Stimulated activated CD4-positive, alpha-beta T cell treated with anti-CD3 and anti-CD28 coated beads, Interleukin-12 subunit alpha, Interleukin-12 subunit beta, amount 100 ng/mL, for 48 hours (primary cell): Measurements from ENCODE around the gene TXNDC11.

Experiments
- DNase-seq, 3 donors: peaks; one replicate each; pipeline ENCODE4 v3.0.0-alpha.2; 2020; ENCODE audit warnings: low read depth in 2 of 3, low spot score in 1 of 3

TXNDC11 gene

DNA sequence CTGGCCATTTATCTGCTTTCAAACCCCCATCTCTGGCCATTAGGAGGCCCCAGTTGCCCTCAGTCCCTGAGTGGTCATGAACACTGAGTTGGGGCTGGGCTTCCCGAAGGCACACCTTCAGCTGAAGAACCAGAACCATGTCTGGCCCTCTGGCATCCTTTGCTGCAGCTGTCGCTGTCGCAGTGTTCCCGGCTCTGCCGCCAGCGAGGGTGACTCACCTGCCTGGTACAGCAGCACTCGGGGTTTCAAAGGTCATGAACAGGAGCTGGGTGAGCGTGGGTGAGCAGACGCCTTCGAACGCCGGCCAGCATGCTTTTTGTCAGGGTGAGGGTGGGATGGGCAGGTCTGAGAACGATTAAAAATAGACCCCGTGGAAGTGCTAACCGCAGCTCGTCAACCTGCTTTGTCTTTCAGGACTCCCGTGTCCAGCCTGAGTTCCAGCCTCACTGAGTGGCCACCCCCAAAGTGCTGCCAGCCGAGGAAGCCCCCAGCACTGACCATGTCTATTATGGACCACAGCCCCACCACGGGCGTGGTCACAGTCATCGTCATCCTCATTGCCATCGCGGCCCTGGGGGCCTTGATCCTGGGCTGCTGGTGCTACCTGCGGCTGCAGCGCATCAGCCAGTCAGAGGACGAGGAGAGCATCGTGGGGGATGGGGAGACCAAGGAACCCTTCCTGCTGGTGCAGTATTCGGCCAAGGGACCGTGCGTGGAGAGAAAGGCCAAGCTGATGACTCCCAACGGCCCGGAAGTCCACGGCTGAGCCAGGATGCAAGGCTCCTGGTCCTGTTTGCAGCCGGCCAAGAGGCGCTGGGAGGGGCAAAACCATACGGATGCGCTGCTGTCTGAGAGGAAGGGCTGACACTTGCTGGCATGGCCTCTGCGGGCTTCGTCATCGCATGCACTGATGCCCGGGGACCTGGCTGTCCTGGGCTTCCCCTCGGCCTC is 66.8 kb downstream of the TXNDC11 start:
- DNase-seq: no peak

- DNase-seq: no peak
These were observed 67.7 kb downstream of the TXNDC11 start for GRCh38 chr16:11674818-11675560.

- no peak for DNase-seq
These were observed 68.4 kb downstream of the TXNDC11 start for GRCh38 chr16:11674001-11674817.

DNA sequence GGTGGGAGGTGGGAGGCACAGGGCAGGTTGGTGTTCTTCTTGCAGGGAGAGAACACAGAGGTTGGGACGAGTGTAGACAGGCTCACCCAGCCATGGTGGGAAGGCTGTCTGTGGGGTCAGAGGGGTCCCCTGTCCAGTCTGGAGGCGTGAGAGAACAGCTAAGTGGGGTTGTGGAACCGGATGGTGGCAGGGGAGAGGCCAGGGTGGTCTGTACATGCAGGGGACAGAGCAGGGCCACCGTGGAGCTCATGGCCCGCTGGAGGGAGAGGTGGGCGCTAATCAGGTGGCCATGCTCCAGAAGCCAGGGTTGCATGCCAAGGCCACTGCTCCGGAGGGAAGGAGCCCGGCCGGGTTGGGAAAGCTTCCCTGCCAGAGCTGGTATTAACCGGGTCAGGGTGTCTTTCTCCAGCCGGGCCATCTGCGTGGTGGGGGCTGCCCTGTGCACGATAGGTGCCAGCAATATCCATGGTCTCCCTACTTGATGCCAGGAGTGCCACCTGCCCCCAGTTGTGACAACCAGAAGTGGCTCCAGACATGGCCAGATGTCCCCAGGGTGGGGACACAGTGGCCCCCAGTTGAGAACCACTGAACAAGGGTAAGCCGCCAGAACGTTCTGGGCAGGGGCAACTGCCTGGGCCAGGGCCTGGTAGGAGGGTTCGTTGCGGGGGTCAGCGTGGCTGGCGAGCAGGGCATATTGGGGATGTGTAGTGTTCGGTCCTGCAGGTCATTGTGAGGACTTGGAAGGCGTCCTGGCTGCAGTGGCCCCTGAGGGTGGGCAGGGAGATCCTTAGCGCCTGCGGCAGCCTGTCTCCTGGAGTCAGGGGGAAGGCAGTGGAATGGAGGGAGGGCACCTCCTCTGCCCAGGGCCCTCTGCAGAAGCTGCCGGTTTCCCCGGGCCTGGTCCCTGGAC is 69.3 kb downstream of the TXNDC11 start:
- no peak for DNase-seq

DNA sequence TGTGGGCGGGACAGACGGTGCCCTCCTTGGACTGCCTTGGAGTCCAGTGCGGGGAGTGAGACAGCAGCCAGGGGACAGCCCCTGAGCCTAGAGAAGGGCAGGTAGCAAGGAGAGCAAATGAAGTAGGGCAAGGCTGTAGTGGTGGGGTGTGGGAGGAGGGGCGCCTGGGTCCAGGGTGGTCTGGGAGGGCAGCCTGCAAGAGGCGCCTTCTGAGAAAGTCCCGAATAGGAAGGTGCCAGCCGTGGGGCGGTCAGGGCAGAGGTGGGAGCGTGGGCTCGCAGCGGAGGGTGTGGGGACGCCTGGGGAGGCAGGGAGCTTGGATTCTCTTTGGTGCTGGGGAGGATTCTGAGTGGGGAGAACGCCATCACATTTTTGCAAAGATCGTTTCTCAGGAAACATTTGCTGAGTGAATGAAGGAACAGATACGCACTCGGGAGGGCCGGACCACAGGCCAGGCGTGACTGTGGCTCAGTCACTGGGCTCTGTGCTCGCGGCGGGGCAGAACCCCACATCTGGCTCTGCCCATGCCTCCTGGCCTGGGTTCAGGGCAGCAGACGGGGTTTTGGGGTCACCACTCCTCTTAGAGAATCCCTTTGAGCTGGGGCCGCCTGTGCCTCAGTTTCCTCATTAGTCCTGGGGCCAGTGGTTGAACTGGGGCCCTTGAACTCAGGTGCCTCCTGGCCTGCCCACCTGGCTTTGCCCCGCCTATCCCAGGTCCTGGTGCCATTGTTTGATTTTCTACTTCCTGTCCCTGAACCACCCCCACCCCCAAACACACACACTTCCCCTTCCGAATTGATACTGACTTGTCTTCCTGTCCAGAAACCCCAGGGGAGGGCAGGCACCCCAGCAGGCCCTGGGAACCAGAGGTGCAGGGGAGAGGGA is 70.2 kb downstream of the TXNDC11 start:
- DNase-seq: no peak

GRCh38 chr16:11671676-11672075 is 71.0 kb downstream of the TXNDC11 start:
- no peak for DNase-seq

- no peak for DNase-seq
These were observed 71.4 kb downstream of the TXNDC11 start for GRCh38 chr16:11671271-11671670.

DNA sequence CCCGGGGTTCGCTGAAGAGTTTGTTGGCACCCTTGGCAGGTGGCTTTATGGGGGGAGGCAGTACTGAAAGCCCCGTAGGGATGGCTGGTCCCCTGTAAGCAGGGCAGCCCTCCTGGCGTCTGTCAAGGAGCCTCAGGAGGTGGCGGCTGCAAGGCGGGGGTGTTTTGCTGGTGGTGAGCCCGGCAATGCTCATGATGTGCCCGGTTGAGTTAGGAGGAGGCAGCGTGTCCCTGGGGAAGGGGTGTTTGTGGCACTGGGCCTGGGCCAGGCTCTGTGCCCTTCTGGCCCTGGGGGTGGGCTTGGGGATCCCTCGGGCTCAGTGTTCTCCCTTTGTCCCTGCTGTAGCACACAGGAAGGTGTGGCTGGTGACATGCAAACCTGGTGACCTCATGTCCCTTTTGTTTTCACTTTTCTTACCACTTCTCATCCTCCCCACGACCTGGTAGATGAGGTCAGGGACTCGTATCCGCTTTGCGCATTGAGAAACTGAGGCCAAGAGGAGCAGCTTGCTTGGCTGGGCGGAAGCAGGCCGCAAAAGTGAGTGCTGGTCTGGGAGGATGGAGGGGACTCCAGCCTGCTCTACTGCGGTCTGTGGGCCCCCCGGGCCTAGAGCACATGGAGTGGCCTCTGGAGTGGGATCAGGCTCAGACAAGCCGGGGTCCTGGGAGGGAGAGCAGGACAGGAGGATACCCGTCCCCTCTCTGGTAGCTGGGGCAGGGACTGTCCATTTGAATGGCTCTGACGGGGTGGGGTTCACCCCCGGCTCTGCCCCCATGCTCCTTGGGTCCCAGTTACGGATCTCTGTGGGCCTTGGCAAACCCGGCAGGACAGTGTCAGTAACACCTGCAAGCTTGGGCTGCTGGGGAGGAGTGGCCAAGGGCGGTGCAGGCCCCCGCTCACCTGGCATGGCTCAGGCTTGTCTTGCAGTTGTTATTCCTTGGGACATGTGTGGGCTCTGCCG is 72.2 kb downstream of the TXNDC11 start:
- no peak for DNase-seq

DNA sequence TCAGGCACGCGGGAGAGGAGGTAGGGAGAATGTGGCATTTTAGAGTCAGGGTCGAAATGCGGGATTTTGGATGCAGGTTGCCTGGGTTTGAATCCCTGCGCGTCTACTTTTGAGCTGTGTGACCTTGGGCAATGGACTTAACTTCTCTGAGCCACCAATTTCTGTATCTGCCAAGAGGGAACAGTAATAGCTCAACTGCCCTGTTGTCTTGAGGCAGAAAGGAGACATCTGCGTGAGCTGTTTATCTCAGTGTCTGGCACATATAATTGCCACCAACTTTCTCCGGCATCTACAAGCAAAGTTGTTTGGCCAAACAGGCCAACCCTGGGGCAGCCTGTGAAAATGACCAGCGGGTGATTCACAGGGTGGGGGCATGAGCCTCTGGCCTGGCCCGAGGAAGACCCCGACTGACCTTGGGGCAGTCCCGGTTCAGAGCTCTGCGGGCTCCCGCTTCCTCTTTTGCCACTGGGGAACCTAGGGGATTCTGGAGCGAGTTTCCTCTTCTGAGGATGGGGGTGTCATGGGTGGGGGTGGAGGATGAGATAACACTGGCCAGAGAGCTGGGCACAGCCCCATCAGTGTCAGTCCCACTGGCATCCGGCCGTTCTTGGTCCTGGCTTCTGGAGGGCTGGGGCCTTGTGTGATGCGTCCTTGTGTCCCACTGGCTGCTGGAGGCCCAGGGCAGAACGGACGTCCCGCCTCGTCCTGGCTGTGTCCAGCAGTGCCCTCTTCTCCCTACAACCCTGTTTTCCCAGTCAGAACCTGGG is 73.1 kb downstream of the TXNDC11 start:
- no peak for DNase-seq

DNA sequence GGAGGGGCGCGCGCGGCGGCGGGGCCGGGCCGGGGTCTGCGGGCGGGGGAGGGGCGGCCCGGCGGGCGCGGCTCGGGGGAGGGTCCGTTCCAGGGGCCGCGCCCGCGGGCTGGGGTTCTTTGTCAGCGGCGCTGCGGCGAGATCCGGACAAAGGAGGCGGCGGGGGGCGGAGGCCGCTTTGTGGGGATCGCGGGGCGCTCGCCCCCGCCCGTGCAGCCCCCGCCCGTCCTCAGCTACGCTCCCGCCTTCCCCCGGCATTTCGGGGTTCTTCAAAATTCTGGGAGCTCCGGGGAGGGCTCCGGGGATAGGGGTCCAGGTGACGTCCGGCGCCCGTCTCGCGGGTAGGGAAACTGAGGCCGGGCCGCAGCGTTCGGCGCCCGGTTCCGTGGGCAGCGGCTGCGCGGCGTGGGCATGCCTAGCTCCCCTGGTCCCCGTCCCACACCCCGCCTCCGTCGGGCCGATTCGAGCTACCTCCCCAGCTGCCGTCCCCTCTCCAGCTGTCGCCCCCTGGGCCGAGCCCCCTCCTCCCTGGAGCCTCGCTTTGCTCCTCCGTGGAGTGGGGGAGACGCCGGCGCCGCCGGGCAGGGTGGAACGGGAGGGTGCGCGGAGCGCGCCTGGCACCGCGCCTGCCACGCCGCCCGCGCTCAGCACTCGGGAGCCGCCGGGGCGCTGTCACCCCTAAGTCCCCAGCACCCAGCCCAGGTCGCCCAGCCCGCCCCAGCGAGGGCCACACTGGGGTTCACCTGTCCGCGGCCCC is 73.9 kb downstream of the TXNDC11 start:
- no peak for DNase-seq

DNA sequence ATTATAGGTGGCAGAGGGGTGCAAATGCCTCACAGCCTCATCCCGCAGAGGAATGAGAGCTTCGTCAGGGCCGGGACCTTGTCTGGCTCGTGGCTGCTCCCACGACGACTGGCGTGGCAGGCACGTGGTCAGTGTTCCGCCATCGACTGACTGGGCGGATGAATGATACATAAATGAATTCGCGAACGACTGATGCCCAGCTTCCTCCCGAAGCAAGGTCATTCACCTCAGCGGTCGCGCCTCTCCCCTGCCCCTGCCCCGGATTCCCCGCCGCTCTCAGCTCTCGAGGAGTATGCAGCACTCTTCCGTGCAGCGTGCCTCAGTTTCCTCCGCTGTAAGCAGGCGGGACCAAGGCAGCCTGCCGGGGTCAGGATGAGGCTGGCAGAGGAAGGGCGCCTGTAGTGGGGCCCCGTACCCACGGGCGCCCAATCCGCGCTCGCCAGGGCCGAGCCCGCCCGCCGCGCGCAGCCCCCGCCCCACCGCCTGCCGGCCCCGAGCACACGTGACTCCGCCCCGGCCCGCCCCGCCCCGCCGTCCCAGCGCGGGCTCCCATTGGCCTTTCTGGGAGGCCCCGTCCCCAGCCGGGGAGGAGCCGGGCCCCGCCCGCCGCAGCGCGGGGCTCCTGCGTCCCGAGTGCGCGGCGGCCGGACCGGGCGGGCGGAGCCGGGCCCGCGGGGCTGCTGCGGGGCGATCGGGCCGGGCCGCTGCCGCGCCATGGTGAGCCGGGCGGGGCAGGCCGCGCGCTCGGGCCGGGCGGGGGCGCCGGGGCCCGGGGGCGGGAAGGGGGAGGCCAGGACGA is 74.6 kb downstream of the TXNDC11 start, which contains the start of gene SNN:
Gene SNN, plus strand, starts transcription at position 632 of the 799 bp plus-strand sequence. CDS start 7,605 bp downstream, outside the sequence.
- DNase-seq: peak; percentile 70 to 81 (median 71)

GRCh38 chr16:11667221-11667823 is 75.3 kb downstream of the TXNDC11 start:
- no peak for DNase-seq

DNA sequence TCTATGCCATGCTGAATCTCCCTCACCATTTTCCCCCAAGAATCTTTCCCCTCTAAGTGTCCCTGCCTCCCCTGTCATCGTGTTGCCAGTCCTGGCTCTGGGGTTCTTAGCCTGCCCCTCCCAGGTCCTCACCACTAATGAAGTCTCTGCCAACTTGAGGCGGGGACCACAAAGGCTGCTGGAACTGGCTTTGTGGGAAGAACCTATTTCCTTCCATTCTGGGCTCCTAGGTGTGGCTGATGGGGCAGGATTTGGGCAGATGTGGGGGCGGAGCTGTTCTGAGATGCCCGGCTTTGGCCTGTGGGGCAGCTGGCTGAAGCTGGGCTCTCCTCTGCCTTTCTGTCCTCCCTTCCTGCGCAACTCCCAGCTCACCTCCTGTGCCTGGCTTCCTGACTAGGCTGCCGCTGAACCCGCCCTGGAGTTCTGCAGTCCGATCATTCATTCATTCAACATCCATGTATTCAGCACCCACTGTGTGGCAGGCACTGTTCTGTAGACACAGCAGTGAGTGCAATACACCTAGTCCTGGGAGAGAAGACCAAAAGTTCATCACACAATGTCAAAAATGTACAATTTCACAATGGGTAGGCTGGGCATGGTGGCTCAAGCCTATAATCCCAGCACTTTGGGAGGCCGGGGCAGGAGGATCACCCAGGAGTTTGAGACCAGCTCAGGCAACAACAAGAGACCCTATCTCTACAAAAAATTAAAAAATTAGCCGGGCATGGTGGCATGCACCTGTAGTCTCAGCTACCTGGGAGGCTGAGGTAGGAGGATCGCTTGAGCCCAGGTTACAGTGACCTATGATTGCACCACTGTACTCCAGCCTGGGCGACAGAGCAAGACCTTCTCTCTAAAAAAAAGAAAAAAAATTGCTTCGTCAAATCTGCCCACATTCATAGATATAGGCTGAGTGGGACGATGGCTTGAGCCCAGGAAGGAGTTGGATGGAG is 76.3 kb downstream of the TXNDC11 start:
- no peak for DNase-seq

DNA sequence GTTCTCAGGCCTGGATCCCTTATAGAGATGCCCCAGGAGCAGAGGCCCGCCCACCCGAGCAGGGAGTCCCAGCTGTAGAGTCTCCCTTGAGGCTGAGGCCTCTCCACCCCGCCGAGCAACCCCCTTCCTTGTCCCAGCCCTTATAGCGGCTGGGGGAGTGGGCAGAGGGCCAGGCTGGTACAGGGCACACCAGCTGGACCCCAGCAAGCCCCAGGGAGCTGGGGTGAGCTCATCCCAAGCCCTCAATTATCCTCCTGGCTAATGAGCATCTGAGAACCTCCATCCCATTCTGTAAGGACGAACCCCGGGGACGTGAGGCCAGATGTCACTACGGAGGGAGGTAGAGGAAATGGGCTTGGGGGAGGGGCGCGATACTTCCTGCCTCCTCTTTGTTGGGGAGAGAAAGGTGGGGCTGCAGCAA is 77.6 kb downstream of the TXNDC11 start:
- DNase-seq: no peak
